PC-3 (cell line): ENCODE data around the gene PLS3. TPM values are rescaled to one million over a fixed set of nuclear protein-coding genes. Genes with fewer than 3 reads are reported as not detected.
A peak's percentile ranks its signal among the peaks of the same experiment; 100 is the strongest.

Experiments
- ATAC-seq: fragments of 200-7000 bp; cut with Tn5 transposase; 2 replicates; pipeline ENCODE4 v1.9.1; 2020; ENCODE audit warnings: mild to moderate bottlenecking, moderate library complexity
- BruUV-seq: library from RNA; stranded (reverse); fragments of 400-500 nt; replicated peaks from 2 replicates; lab custom pipeline; 2021; lab: Mats Ljungman, UMichigan
- CTCF ChIA-PET: fragments of 300-600 bp; sonication (Branson Sonifier 250); formaldehyde crosslinking; loops from one replicate; lab custom pipeline; 2022; ENCODE audit warnings: antibody characterized with exemption; lab: Charles Lee
- POLR2A ChIA-PET: fragments of 300-600 bp; sonication (Branson Sonifier 250); formaldehyde crosslinking; loops from one replicate; lab custom pipeline; 2022; ENCODE audit warnings: antibody characterized with exemption; ENCODE audit not compliant: unreplicated experiment; lab: Charles Lee
- DNase-seq: peaks from one replicate; pipeline ENCODE4 v3.0.0-alpha.2; 2015
- H2AFZ ChIP-seq: fragments of 300-600 bp; sonication (generic); 2 replicates; pipeline ENCODE4 v1.6.0; 2016; ENCODE audit warnings: antibody characterized with exemption, low read length
- H3F3A ChIP-seq: fragments of 300-600 bp; sonication (generic); one replicate; pipeline ENCODE4 v1.6.0; 2017; ENCODE audit warnings: antibody characterized with exemption, low read length, control low read depth, mild to moderate bottlenecking; ENCODE audit not compliant: unreplicated experiment
- H3K27ac ChIP-seq: fragments of 300-600 bp; sonication (generic); 2 replicates; pipeline ENCODE4 v1.5.1; 2016; ENCODE audit warnings: mild to moderate bottlenecking, low read length
- H3K27me3 ChIP-seq: fragments of 300-600 bp; sonication (generic); 2 replicates; pipeline ENCODE4 v1.6.1; 2016; ENCODE audit warnings: low read length, mixed read lengths
- H3K36me3 ChIP-seq: fragments of 300-600 bp; sonication (generic); 2 replicates; pipeline ENCODE4 v1.6.1; 2016; ENCODE audit warnings: low read depth, mixed run types, low read length, mixed read lengths
- H3K4me1 ChIP-seq: fragments of 300-600 bp; sonication (generic); 2 replicates; pipeline ENCODE4 v1.5.1; 2016; ENCODE audit warnings: low read length; ENCODE audit not compliant: insufficient read depth
- H3K4me2 ChIP-seq: fragments of 300-600 bp; sonication (generic); 2 replicates; pipeline ENCODE4 v1.6.0; 2016; ENCODE audit warnings: low read length
- H3K4me3 ChIP-seq: fragments of 300-600 bp; sonication (generic); 2 replicates; pipeline ENCODE4 v1.5.1; 2016; ENCODE audit warnings: mild to moderate bottlenecking, low read length, mixed read lengths
- H3K79me2 ChIP-seq: fragments of 300-600 bp; sonication (generic); 2 replicates; pipeline ENCODE4 v1.6.1; 2017; ENCODE audit warnings: low read length, mixed read lengths
- H3K9ac ChIP-seq: fragments of 300-600 bp; sonication (generic); 2 replicates; pipeline ENCODE4 v1.6.0; 2016; ENCODE audit warnings: mild to moderate bottlenecking, low read length
- H3K9me2 ChIP-seq: fragments of 300-600 bp; sonication (generic); replicated peaks from 2 replicates; pipeline ENCODE4 v1.6.1; 2016; ENCODE audit warnings: mixed run types, low read length, mixed read lengths
- H3K9me3 ChIP-seq: fragments of 300-600 bp; sonication (generic); 2 replicates; pipeline ENCODE4 v1.6.1; 2016; ENCODE audit warnings: low read length, mixed read lengths
- H4K20me1 ChIP-seq: fragments of 300-600 bp; sonication (generic); 2 replicates; pipeline ENCODE4 v1.6.1; 2016; ENCODE audit warnings: low read length, mixed read lengths
- EZH2 ChIP-seq: fragments of 300-600 bp; sonication (generic); IDR thresholded peaks from one replicate; pipeline ENCODE4 v1.6.1; 2017; ENCODE audit warnings: antibody characterized with exemption, mild to moderate bottlenecking, low read length; ENCODE audit not compliant: unreplicated experiment
- EZH2phosphoT487 ChIP-seq: fragments of 300-600 bp; sonication (generic); IDR thresholded peaks from 2 replicates; pipeline ENCODE4 v1.6.1; 2018; ENCODE audit warnings: mild to moderate bottlenecking, antibody characterized with exemption, low read length, borderline replicate concordance
- intact Hi-C: fragments of 100-400 bp; cut with micrococcal nuclease; formaldehyde crosslinking; loops from 2 replicates; pipeline ENCODE4 v1.9.0; 2023
- total RNA-seq: library from RNA; depleted of rRNA; stranded (reverse); fragments of >200 nt; gene quantifications from 2 replicates; pipeline ENCODE4 v1.2.3, GENCODE V29; 2014
- TF ChIP-seq, protein P1 (sequence below): fragments of 300-600 bp; sonication (generic); conservative IDR thresholded peaks from 2 replicates; pipeline ENCODE4 v1.5.1; 2017; ENCODE audit warnings: antibody characterized with exemption, low read depth, mild to moderate bottlenecking, low read length

PLS3 gene
- total RNA-seq, 1 experiment from 2014 or later, result 267 TPM

DNA sequence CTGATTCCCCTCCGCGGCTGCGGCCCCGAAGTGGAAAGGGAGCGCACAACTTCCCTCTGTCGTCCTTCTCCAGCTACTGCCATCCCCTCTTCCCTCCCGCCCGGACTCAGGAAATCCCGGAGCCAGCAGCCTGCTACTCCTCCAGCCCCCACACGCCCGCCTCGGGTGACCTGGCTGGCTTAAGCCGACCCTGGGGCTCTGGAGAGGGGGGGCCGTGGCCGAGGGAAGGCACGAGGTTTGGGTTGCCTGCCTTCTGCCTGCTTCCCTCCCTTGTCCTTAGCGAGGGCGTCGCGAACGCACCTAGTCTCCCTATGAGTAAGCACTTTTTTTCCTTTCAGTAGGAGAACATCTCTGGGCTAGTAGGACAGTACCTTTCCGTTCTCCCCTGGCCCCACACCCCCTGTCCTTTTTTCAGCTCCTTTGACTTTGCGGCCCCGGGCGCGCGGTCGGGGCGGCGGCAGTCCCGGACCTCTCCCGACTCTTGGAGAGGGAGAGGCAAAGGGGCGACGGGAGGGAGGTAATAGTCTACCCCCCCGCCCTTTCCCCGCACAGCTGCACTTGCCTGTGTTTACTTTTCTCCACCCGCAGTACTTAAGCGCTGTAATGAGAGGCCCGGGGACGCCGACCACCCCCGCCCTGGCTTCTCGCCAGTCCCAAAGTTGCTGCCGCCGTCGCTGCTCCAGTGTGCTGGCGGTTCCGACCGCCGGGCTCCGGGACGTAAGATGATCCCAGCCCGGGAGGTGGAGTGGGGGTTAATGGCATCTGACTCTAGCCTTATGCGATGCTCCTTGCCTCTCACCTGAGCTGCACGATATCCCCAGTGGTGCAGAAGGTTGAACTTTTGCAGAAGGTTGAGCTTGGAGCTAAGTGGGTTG lies 868 bp downstream of the PLS3 start:
- peak overlapping the region; percentile 93 for H3K4me3 ChIP-seq
- no peak for TF ChIP-seq EZH2
- no peak for TF ChIP-seq EZH2phosphoT487
- TF ChIP-seq, protein P1, sequence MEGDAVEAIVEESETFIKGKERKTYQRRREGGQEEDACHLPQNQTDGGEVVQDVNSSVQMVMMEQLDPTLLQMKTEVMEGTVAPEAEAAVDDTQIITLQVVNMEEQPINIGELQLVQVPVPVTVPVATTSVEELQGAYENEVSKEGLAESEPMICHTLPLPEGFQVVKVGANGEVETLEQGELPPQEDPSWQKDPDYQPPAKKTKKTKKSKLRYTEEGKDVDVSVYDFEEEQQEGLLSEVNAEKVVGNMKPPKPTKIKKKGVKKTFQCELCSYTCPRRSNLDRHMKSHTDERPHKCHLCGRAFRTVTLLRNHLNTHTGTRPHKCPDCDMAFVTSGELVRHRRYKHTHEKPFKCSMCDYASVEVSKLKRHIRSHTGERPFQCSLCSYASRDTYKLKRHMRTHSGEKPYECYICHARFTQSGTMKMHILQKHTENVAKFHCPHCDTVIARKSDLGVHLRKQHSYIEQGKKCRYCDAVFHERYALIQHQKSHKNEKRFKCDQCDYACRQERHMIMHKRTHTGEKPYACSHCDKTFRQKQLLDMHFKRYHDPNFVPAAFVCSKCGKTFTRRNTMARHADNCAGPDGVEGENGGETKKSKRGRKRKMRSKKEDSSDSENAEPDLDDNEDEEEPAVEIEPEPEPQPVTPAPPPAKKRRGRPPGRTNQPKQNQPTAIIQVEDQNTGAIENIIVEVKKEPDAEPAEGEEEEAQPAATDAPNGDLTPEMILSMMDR, result no peak
- H3K4me1 ChIP-seq, result peaks cover 50% of the 10 kb centered on the region
- no peaks in the 10 kb centered on the region for H3K27me3 ChIP-seq
- 0 out of 2 replicates have a peak, but pooled peaks cover 12% of the 10 kb centered on the region for H3K36me3 ChIP-seq
- H3K9me2 ChIP-seq, result no peaks in the 10 kb centered on the region
- ATAC-seq (peak; percentile 18), DNase-seq (peak; percentile 38)
- TSS peak; percentile 45 for BruUV-seq
- peak overlapping the region; percentile 90 for H3K4me2 ChIP-seq
- peak overlapping the region; percentile 95 for H3K27ac ChIP-seq
- intact Hi-C loops, result loop anchor here (2.0 to 5.0 kb wide), 5 partner anchors 55 to 335 kb away; no protein-coding TSS in a partner anchor
- H4K20me1 ChIP-seq, result peaks cover 25% of the 10 kb centered on the region
- POLR2A ChIA-PET, result interaction anchor here (0.6 to 0.7 kb wide), 2 partner anchors 83 to 551 kb away, joined by 5 to 6 read pairs; no protein-coding TSS in a partner anchor
- H3K9me3 ChIP-seq, result no peaks in the 10 kb centered on the region
- peak overlapping the region; percentile 100 for H3K9ac ChIP-seq
- CTCF ChIA-PET, result interaction anchor here (0.6 kb wide), 2 partner anchors 13 to 325 kb away, joined by 3 read pairs; no protein-coding TSS in a partner anchor
- H3F3A ChIP-seq, result peaks cover 4% of the 10 kb centered on the region
- peaks cover 62% of the 10 kb centered on the region for H3K79me2 ChIP-seq
- H2AFZ ChIP-seq, result peak overlapping the region; percentile 66; the same call in 1 of the 2 replicates

DNA sequence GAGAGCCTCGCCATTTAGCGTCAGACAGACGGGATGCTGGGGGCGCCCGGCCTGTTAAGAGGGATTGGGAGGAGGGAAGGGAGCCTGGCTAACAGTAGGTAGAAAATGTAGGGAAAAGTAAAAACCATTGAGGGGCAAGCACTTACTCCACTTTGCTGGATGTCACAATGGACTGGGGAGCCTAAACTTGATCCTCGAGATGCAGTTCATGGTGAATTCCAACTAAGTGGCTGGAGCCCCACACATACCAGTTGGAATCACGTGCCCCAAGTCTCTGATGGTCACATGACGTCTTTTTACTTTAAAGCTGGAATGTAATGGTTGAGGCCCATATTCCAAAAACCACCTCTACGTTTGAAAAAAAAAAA lies 1.5 kb downstream of the PLS3 start:
- Histone ChIP-seq H3K9me3 (no peaks in the 10 kb centered on the region), H3K4me1 (peaks cover 50% of the 10 kb centered on the region), H2AFZ (no peak overlapping the region), H3K27ac (peak overlapping the region; percentile 95), H4K20me1 (peaks cover 25% of the 10 kb centered on the region), H3K79me2 (peaks cover 68% of the 10 kb centered on the region), H3K4me3 (peak overlapping the region; percentile 93), H3K4me2 (peak overlapping the region; percentile 90), H3K9me2 (no peaks in the 10 kb centered on the region), H3K27me3 (no peaks in the 10 kb centered on the region), H3K36me3 (0 out of 2 replicates have a peak, but pooled peaks cover 12% of the 10 kb centered on the region), H3F3A (peaks cover 4% of the 10 kb centered on the region), H3K9ac (peak overlapping the region; percentile 100)
- intact Hi-C loops, result loop anchor here (2.0 to 5.0 kb wide), 4 partner anchors 54 to 335 kb away; no protein-coding TSS in a partner anchor
- TF ChIP-seq, protein P1, result no peak
- POLR2A ChIA-PET, result interaction anchor here (0.7 kb wide), 1 partner anchor 82 kb away, joined by 5 read pairs; no protein-coding TSS in a partner anchor
- BruUV-seq, result no TSS peak
- no peak for ATAC-seq
- DNase-seq, result peak; percentile 45
- CTCF ChIA-PET, result interaction anchor here (0.6 kb wide), 1 partner anchor 14 kb away, joined by 3 read pairs; no protein-coding TSS in a partner anchor
